Neural crest cell (in vitro differentiated cells): ENCODE data around the gene CD163L1. TPM values are rescaled to one million over a fixed set of nuclear protein-coding genes. Genes with fewer than 3 reads are reported as not detected.

Experiments used
- DNase-seq: peaks from one replicate; pipeline ENCODE4 v3.0.0; 2021; ENCODE audit warnings: low read depth, mixed read lengths, low spot score
- H3K27ac Mint-ChIP-seq: one replicate; pipeline ENCODE4 v1.8.0; 2021; ENCODE audit warnings: mild to moderate bottlenecking, mixed read lengths; ENCODE audit not compliant: unreplicated experiment
- H3K27me3 Mint-ChIP-seq: 2 replicates; pipeline ENCODE4 v1.8.0; 2021; ENCODE audit warnings: low read depth, mild to moderate bottlenecking, mixed read lengths
- H3K36me3 Mint-ChIP-seq: 2 replicates; pipeline ENCODE4 v1.8.0; 2021; ENCODE audit warnings: low read depth, mild to moderate bottlenecking, mixed read lengths
- H3K4me1 Mint-ChIP-seq: 2 replicates; pipeline ENCODE4 v1.8.0; 2021; ENCODE audit warnings: mixed read lengths
- H3K4me3 Mint-ChIP-seq: one replicate; pipeline ENCODE4 v1.8.0; 2021; ENCODE audit warnings: mild to moderate bottlenecking, mixed read lengths
- H3K9me3 Mint-ChIP-seq: 2 replicates; pipeline ENCODE4 v1.8.0; 2021; ENCODE audit warnings: mixed read lengths
- CTCF ChIP-seq: fragments of 200-600 bp; sonication (generic); conservative IDR thresholded peaks from 2 replicates; pipeline ENCODE4 v1.5.0; 2021; ENCODE audit warnings: antibody characterized with exemption, mild to moderate bottlenecking
- total RNA-seq: library from RNA; stranded (reverse); gene quantifications from 2 replicates; pipeline ENCODE4 v1.2.1, GENCODE V29; 2021

The CD163L1 gene
- total RNA-seq, 1 donor from 2014 or later, result 1.2 TPM

GRCh38 chr12:7324176-7324575 is 119.8 kb downstream of the CD163L1 start:
- Mint-ChIP-seq H3K36me3 (no peaks in the 10 kb centered on the region), H3K9me3 (peaks cover 4% of the 10 kb centered on the region), H3K4me1 (no peaks in the 10 kb centered on the region), H3K27me3 (peaks cover 15% of the 10 kb centered on the region), H3K4me3 (no peak overlapping the region), H3K27ac (no peak overlapping the region)
- no peak for TF ChIP-seq CTCF
- no peak for DNase-seq

- Mint-ChIP-seq H3K4me3 (no peak overlapping the region), H3K27me3 (peaks cover 10% of the 10 kb centered on the region), H3K9me3 (peaks cover 4% of the 10 kb centered on the region), H3K27ac (no peak overlapping the region), H3K36me3 (no peaks in the 10 kb centered on the region), H3K4me1 (no peaks in the 10 kb centered on the region)
- TF ChIP-seq CTCF, result no peak
- DNase-seq, result no peak
Measured at GRCh38 chr12:7322599-7322998, 121.4 kb downstream of the CD163L1 start.

GRCh38 chr12:7321624-7322023 is 122.3 kb downstream of the CD163L1 start:
- TF ChIP-seq CTCF, result no peak
- Mint-ChIP-seq H3K4me1 (no peaks in the 10 kb centered on the region), H3K36me3 (no peaks in the 10 kb centered on the region), H3K27me3 (peaks cover 5% of the 10 kb centered on the region), H3K9me3 (peaks cover 4% of the 10 kb centered on the region), H3K27ac (no peak overlapping the region), H3K4me3 (no peak overlapping the region)
- DNase-seq, result no peak

- H3K27me3 Mint-ChIP-seq, result peaks cover 5% of the 10 kb centered on the region
- H3K4me3 Mint-ChIP-seq, result no peak overlapping the region
- no peaks in the 10 kb centered on the region for H3K36me3 Mint-ChIP-seq
Measured at GRCh38 chr12:7319930-7320329, 124.0 kb downstream of the CD163L1 start.

GRCh38 chr12:7310070-7310469 is 133.9 kb downstream of the CD163L1 start:
- H3K4me1 Mint-ChIP-seq, result no peaks in the 10 kb centered on the region
- TF ChIP-seq CTCF, result no peak
- H3K9me3 Mint-ChIP-seq, result no peaks in the 10 kb centered on the region
- no peak overlapping the region for H3K27ac Mint-ChIP-seq
- H3K27me3 Mint-ChIP-seq, result peaks cover 6% of the 10 kb centered on the region
- DNase-seq, result no peak
- no peaks in the 10 kb centered on the region for H3K36me3 Mint-ChIP-seq
- H3K4me3 Mint-ChIP-seq, result no peak overlapping the region

More at GRCh38 chr12:7319930-7320329, 124.0 kb downstream of the CD163L1 start:
- no peak for TF ChIP-seq CTCF
- Mint-ChIP-seq H3K4me1 (no peaks in the 10 kb centered on the region), H3K27ac (no peak overlapping the region), H3K9me3 (peaks cover 4% of the 10 kb centered on the region)
- no peak for DNase-seq

Other genes starting within 250 kb of the CD163L1 start
- gene ACSM4, start 140.1 kb downstream of the CD163L1 start, total RNA-seq, result not detected in 2 replicates
- not detected in 2 replicates for gene CD163, start 59.6 kb upstream of the CD163L1 start, total RNA-seq
- gene APOBEC1, start 221.8 kb upstream of the CD163L1 start, total RNA-seq, result not detected in 2 replicates